Activated naive CD8-positive, alpha-beta T cell treated with anti-CD3 and anti-CD28 coated beads, Interleukin-2, amount 50 U/mL, for 16 hours (primary cell): ENCODE data around the gene RBM47.
"Not testable (repeated sequence)": the region's sequence is repeated elsewhere in the genome, so short reads cannot be mapped to it uniquely, and the experiment has no call there.

Source experiments
- DNase-seq: peaks from one replicate; pipeline ENCODE4 v3.0.0-alpha.2; 2020; ENCODE audit warnings: low read depth, low spot score

RBM47 gene

GRCh38 chr4:40536032-40536431 lies 93.6 kb downstream of the RBM47 start:
- DNase-seq, result no peak

- DNase-seq, result no peak
These were observed 98.0 kb downstream of the RBM47 start for GRCh38 chr4:40531636-40532023.

- no peak for DNase-seq
These were observed 98.6 kb downstream of the RBM47 start for GRCh38 chr4:40530961-40531635.

- no peak for DNase-seq
These were observed 102.9 kb downstream of the RBM47 start for GRCh38 chr4:40526741-40527140.

- no peak for DNase-seq
These were observed 103.7 kb downstream of the RBM47 start for GRCh38 chr4:40525752-40526598.

GRCh38 chr4:40524366-40525041 lies 105.2 kb downstream of the RBM47 start:
- no peak for DNase-seq

- no peak for DNase-seq
These were observed 106.1 kb downstream of the RBM47 start for GRCh38 chr4:40523581-40523980.

- no peak for DNase-seq
These were observed 107.7 kb downstream of the RBM47 start for GRCh38 chr4:40521957-40522356.

GRCh38 chr4:40520533-40520932 lies 109.1 kb downstream of the RBM47 start:
- no peak for DNase-seq

GRCh38 chr4:40517081-40517480 lies 112.6 kb downstream of the RBM47 start:
- not testable (repeated sequence) for DNase-seq

- DNase-seq, result no peak
These were observed 113.0 kb downstream of the RBM47 start for GRCh38 chr4:40516651-40517050.

GRCh38 chr4:40515398-40516293 lies 114.0 kb downstream of the RBM47 start:
- no peak for DNase-seq

- no peak for DNase-seq
These were observed 114.6 kb downstream of the RBM47 start for GRCh38 chr4:40515037-40515397.

GRCh38 chr4:40514497-40514951 lies 115.1 kb downstream of the RBM47 start:
- no peak for DNase-seq

- DNase-seq, result no peak
These were observed 118.5 kb downstream of the RBM47 start for GRCh38 chr4:40511036-40511614.

GRCh38 chr4:40507977-40508376 lies 121.7 kb downstream of the RBM47 start:
- DNase-seq, result no peak

GRCh38 chr4:40506492-40506891 lies 123.2 kb downstream of the RBM47 start:
- DNase-seq, result no peak

GRCh38 chr4:40506066-40506465 lies 123.6 kb downstream of the RBM47 start:
- no peak for DNase-seq

- no peak for DNase-seq
These were observed 126.7 kb downstream of the RBM47 start for GRCh38 chr4:40502934-40503333.

GRCh38 chr4:40502220-40502619 lies 127.4 kb downstream of the RBM47 start:
- DNase-seq, result no peak

GRCh38 chr4:40500781-40501180 lies 128.9 kb downstream of the RBM47 start:
- no peak for DNase-seq
